T-helper 1 cell treated with Interleukin-12 subunit alpha and Interleukin-12 subunit beta and Interleukin-4 antibody, amounts not matched to agents 30 μg/mL and 1 μg/mL, for 36 hours (primary cell): Measurements from ENCODE around the gene PLCH2.
"Not testable (repeated sequence)": the region's sequence is repeated elsewhere in the genome, so short reads cannot be mapped to it uniquely, and the experiment has no call there.

Experiments
- H3K27ac Mint-ChIP-seq: one replicate; pipeline ENCODE4 v1.8.0; 2021; ENCODE audit warnings: mild to moderate bottlenecking, mixed read lengths
- H3K27me3 Mint-ChIP-seq: one replicate; pipeline ENCODE4 v1.8.0; 2021; ENCODE audit warnings: low read depth, mixed read lengths
- H3K36me3 Mint-ChIP-seq: one replicate; pipeline ENCODE4 v1.8.0; 2021; ENCODE audit warnings: low read depth, mixed read lengths
- H3K4me1 Mint-ChIP-seq: one replicate; pipeline ENCODE4 v1.8.0; 2021; ENCODE audit warnings: low read depth, mixed read lengths
- H3K4me3 Mint-ChIP-seq: one replicate; pipeline ENCODE4 v1.8.0; 2021; ENCODE audit warnings: mild to moderate bottlenecking, moderate library complexity, mixed read lengths
- H3K9me3 Mint-ChIP-seq: one replicate; pipeline ENCODE4 v1.8.0; 2021; ENCODE audit warnings: mixed read lengths

PLCH2 gene

DNA sequence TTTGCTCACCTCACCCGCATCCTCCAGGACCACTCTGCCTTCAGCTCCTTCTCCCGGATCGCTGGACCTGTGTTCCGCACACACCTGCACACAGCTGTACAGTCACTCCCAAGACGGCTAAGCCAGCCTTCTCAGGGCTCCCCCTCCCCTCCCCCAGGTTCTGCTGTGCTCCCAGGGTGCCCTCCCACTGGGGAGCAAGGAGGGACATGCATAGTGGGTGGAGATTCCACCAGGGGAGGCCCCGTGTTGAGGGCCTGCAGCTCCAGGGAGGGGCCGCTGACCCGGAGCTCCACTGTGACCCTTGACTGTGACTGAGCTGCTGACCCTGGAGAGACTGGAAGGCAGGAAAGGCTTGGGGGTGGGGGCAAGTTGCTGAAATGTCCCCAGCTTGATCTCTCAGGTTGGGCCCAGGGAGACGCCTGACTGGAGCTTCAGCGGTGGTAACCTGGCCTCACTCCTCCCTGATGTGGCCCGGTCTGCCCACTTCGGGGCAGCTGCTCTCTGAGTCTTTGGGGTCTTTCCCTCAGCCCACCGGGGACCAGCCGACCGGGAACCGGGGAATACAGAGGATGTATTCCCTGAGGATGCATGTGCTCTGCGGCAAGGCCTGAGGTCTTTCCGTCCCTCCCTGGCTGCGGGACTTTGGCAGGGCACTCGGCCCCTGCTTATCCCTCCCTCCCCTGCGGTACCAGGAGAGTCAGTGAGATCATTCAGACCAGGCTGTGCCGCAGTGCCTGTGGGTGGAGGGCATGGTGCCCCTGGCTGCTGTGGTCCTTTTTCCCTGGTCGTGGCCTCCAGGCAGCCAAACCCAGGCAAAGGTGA lies 28.6 kb upstream of the PLCH2 start:
- H3K4me3 Mint-ChIP-seq, result no peak overlapping the region

DNA sequence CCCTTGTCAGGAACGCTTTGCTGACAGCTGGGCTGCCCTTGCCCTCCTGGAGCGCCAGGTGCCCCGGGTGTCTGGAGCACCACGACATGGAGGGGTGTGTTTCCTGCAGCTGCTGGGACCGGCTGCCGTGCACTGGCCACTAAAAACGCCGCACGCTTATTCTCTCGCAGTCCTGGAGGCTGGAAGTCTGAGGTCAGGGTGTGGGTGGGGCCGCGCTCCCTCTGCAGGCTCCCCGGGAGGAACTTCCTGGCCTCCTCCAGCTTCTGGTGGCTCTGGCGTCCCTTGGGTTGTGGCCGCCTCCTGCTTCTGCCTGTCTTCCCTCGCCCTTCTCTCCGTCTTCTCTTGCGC lies 28.0 kb upstream of the PLCH2 start:
- H3K27me3 Mint-ChIP-seq, result peaks cover 9% of the 10 kb centered on the region
- H3K36me3 Mint-ChIP-seq, result no peaks in the 10 kb centered on the region
- H3K9me3 Mint-ChIP-seq, result no peaks in the 10 kb centered on the region
- no peaks in the 10 kb centered on the region for H3K4me1 Mint-ChIP-seq
- H3K27ac Mint-ChIP-seq, result no peak overlapping the region
- H3K4me3 Mint-ChIP-seq, result no peak overlapping the region

More for the DNA sequence above, 28.6 kb upstream of the PLCH2 start:
- Mint-ChIP-seq H3K27ac (no peak overlapping the region), H3K27me3 (peaks cover 14% of the 10 kb centered on the region), H3K36me3 (no peaks in the 10 kb centered on the region), H3K9me3 (no peaks in the 10 kb centered on the region), H3K4me1 (no peaks in the 10 kb centered on the region)

DNA sequence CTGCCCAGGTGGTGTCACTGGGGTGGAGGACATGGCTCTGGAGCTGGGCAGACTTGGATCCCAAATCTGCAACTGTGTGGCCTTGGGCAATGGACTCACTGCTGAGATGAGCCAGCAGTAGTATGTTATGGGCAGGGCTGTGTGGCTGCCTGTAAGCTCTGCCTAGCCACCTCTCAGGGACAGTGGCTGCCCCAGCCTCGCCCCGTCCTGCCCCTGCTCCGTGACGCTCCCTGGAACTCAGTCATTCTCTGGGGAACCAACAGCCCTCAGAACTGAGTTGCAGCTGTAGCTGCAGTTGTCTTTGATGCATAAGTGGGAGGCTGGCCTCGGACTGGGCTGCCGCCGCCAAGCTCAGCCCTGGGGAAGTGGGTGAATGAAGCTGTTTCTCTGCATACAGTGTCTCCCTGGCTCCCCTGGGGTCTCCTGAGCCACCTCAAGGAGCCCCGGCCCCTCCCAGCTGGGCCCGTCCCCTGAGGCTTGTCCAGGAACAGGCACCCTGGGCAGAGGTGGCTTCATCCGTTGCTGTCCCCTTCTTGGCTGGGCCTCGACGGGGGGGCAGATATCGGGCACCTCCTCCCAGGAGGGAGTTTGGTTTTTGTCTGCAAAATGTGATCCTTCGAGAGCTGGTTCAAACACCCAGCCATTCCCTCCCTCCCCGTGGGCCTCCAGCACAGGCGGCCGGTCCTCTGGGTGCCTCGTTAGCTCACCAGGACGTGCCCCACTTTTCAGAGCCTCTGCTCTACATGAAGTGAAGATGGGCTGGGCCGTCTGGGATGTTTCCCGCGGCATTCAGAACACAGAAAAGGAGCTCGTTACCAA lies 26.2 kb upstream of the PLCH2 start:
- Mint-ChIP-seq H3K27ac (no peak overlapping the region), H3K36me3 (no peaks in the 10 kb centered on the region), H3K9me3 (no peaks in the 10 kb centered on the region), H3K4me3 (no peak overlapping the region), H3K4me1 (no peaks in the 10 kb centered on the region), H3K27me3 (peaks cover 4% of the 10 kb centered on the region)

DNA sequence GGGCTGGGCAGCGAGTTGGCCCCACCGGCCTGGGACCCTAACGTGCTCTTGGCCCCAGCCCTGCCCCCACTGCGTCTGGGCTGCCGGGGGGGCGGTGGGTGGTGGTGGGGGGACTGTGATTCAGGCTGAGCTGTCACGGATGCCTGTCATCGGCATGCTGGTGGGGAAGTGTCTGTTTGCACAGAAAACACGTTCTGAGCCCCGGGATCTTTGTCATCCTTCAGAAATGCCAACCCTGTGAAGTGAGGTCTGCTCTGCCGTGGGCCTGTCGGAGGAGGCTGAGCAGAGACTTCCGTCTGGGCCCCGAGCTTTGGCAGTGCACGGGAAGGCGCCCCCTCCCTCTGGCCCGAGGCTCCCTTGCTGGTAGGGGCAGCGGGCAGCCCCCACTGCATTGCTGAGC lies 24.3 kb upstream of the PLCH2 start:
- H3K27ac Mint-ChIP-seq, result no peak overlapping the region
- no peaks in the 10 kb centered on the region for H3K36me3 Mint-ChIP-seq
- no peaks in the 10 kb centered on the region for H3K27me3 Mint-ChIP-seq
- no peak overlapping the region for H3K4me3 Mint-ChIP-seq
- no peaks in the 10 kb centered on the region for H3K9me3 Mint-ChIP-seq
- H3K4me1 Mint-ChIP-seq, result no peaks in the 10 kb centered on the region

DNA sequence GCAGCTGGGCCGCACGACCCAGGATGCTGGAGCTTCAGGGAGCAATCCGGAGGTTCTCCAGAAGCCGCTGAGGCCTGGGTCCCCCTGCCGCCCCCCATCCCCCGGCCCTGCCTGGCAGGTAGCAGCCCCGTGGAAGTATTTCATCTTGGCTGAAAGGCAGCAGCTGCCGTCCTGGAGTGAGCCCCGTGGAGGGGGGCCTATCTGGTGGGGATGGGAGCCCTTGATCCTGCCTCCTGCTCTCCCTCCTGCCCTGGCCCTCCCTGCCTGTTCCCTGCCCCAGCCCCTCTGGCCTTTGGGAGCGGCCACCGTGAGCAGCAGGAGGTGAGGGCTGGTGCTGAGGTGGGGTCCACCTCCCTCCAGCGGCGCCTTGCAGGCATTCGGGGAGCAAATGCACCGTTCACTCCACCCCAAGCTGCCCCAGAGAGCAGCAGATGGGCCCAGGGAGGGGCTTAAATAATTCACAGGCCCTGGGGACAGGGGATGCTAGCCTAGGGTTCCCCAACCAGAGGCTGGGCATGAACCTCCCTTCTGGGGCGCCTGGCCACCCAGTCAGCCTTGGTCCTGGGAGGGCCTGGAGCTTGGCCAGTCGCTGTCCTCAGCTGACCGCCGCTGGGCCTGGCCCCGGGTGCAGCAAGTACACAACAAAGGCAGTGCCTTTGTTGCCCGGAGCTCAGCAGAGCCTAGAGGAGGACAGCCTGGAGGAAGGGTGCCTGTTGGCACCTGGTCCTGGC lies 23.7 kb upstream of the PLCH2 start:
- H3K27ac Mint-ChIP-seq, result no peak overlapping the region
- no peak overlapping the region for H3K4me3 Mint-ChIP-seq
- H3K4me1 Mint-ChIP-seq, result no peaks in the 10 kb centered on the region
- no peaks in the 10 kb centered on the region for H3K36me3 Mint-ChIP-seq
- no peaks in the 10 kb centered on the region for H3K27me3 Mint-ChIP-seq
- H3K9me3 Mint-ChIP-seq, result no peaks in the 10 kb centered on the region

DNA sequence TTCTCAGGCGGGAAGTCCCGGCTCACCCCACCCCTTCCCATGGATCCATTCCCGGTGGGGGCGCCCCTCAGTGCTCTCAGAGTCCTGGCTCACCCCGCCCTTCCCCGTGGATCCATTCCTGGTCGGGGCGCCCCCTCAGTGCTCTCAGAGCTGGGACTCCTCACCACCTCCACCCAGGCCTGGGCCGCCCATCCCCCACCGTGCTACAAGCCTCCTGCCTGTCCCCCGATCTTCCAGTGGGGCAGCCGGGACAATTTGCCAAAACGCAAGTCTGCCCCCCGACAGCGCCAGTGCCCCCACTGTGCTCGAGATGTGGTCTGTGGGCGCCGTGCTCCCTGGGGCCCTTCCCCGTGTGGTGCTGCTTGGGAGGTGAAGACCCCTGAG lies 23.2 kb upstream of the PLCH2 start:
- no peaks in the 10 kb centered on the region for H3K4me1 Mint-ChIP-seq
- H3K9me3 Mint-ChIP-seq, result no peaks in the 10 kb centered on the region
- H3K36me3 Mint-ChIP-seq, result no peaks in the 10 kb centered on the region
- H3K27me3 Mint-ChIP-seq, result no peaks in the 10 kb centered on the region
- H3K4me3 Mint-ChIP-seq, result no peak overlapping the region
- H3K27ac Mint-ChIP-seq, result no peak overlapping the region

DNA sequence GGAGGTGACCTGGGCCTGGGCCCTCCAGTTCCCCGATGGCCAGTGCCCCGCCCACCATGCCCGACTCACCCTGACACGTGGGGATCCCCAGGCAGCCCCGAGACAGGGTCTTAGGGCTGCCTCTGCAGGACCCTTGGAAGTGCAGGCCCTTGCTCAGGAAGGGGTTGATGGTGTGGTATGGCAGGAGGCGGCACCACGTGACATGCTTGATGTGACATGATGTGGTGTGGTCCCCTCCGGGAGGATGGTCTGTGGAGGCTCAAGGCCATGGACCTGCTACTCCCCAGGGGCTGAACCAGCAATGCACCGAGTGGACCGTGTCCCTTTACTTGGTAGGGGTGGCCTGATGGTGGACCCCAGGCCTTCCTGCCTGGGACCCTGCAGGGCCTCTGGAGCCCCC lies 21.9 kb upstream of the PLCH2 start:
- Mint-ChIP-seq H3K27ac (no peak overlapping the region), H3K4me1 (no peaks in the 10 kb centered on the region), H3K36me3 (no peaks in the 10 kb centered on the region), H3K27me3 (no peaks in the 10 kb centered on the region), H3K4me3 (no peak overlapping the region), H3K9me3 (no peaks in the 10 kb centered on the region)

DNA sequence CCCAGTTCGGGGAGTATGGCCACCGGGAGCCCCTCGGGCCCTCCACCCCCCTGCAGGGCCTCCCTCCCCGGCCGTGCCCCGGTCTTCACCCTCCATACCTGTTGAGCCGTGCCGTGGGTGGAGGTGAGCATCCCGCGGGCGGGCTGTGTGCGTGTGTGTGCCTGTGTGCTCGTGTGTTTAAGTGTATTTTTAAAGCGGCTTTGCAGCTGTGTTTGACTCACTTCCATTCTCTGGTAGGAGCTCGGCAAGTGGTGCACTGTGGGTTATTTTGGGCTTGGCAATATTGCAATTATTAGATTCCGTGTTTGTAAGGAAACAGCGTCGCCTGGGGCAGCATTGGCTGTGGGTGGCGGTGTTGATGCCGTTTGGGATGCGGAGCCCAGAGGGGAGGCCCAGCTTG lies 20.3 kb upstream of the PLCH2 start:
- no peaks in the 10 kb centered on the region for H3K36me3 Mint-ChIP-seq
- H3K27ac Mint-ChIP-seq, result no peak overlapping the region
- no peaks in the 10 kb centered on the region for H3K9me3 Mint-ChIP-seq
- no peaks in the 10 kb centered on the region for H3K27me3 Mint-ChIP-seq
- H3K4me1 Mint-ChIP-seq, result no peaks in the 10 kb centered on the region
- no peak overlapping the region for H3K4me3 Mint-ChIP-seq

DNA sequence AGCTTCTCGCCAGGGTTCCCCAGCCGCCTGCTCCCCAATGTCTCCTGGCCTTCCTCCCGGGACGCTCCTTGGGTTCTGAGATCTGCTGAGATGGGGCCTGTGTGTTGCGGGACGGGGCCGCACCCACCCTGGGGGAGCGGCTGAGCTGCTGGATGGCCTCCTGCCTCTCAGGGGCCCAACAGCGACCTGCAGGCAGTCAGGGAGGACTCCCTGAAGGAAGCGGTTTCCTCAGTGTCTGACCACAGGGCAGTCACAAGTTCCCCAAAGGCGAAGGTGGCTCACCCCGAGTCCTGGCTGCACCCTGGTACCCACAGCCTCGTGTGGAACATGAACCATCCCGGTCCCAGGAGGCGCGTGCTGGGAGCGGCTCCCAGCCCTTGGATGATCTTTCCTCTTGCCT lies 18.6 kb upstream of the PLCH2 start:
- no peaks in the 10 kb centered on the region for H3K27me3 Mint-ChIP-seq
- H3K4me3 Mint-ChIP-seq, result no peak overlapping the region
- no peaks in the 10 kb centered on the region for H3K9me3 Mint-ChIP-seq
- H3K27ac Mint-ChIP-seq, result no peak overlapping the region
- no peaks in the 10 kb centered on the region for H3K36me3 Mint-ChIP-seq
- no peaks in the 10 kb centered on the region for H3K4me1 Mint-ChIP-seq

DNA sequence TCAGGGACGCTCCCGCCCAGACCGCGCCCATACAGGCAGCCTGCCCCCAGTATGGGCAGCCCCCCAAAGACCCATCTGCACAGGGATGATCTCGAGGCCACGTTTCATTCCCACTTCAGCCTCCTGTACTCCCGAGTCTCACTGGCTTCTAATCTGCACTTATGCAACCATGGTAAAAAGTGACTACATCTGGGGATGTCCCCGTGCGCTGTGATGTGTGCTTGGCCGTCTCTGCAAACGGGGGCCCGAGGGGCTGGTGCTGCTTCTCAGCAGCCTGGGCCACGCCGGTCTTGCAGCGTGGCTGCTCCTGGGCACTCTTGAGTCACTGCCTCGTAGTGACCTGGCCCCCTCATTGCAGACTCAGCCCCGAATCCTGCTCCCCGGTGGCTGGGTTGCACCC lies 17.4 kb upstream of the PLCH2 start:
- no peaks in the 10 kb centered on the region for H3K9me3 Mint-ChIP-seq
- H3K4me3 Mint-ChIP-seq, result no peak overlapping the region

DNA sequence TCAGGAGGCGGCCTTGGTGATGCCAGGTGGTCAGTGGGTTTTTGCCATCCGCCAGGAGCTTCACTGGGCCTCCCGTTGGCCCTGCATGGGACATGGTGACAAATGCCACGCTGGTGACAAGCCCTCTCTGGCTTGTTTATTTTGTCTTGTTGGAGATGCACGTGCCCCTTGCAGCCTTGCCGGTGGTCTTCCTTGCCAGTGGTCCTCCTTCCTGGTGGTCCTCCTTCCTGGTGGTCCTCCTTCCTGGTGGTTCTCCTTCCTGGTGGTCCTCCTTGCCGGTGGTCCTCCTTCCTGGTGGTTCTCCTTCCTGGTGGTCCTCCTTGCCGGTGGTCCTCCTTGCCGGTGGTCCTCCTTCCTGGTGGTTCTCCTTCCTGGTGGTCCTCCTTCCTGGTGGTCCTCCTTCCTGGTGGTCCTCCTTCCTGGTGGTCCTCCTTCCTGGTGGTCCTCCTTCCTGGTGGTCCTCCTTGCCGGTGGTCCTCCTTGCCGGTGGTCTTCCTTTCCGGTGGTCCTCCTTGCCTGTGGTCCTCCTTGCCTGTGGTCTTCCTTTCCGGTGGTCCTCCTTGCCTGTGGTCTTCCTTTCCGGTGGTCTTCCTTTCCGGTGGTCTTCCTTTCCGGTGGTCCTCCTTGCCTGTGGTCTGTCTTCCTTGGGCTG lies 16.9 kb upstream of the PLCH2 start:
- not testable (repeated sequence) for H3K27me3 Mint-ChIP-seq, H3K27ac Mint-ChIP-seq, H3K36me3 Mint-ChIP-seq, H3K9me3 Mint-ChIP-seq, H3K4me3 Mint-ChIP-seq, H3K4me1 Mint-ChIP-seq

More for the DNA sequence above, 17.4 kb upstream of the PLCH2 start:
- Mint-ChIP-seq H3K4me1 (no peaks in the 10 kb centered on the region), H3K36me3 (no peaks in the 10 kb centered on the region), H3K27ac (no peak overlapping the region), H3K27me3 (no peaks in the 10 kb centered on the region)

DNA sequence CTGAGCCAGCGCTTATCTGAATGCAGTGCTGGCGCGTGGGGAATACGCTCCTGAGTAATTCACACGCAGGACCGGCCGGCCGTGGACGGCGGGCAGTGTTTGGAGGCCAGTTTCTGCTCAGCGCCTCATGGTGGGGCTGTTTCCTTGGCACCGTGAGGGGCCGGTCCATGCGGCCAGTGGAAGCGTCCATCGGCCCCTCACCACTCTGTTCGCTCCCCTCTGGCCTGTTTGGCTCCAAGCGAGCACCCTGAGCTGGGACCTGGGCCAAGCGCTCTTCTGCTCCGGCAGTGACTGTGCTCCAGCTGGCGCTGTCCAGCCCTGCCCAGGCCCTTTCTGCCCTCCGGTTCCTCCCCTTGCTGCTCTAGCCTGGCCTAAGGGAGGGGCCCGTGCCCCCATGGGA lies 16.3 kb upstream of the PLCH2 start:
- Mint-ChIP-seq H3K27me3 (no peaks in the 10 kb centered on the region), H3K27ac (no peak overlapping the region), H3K4me3 (no peak overlapping the region), H3K36me3 (no peaks in the 10 kb centered on the region), H3K9me3 (no peaks in the 10 kb centered on the region), H3K4me1 (no peaks in the 10 kb centered on the region)

DNA sequence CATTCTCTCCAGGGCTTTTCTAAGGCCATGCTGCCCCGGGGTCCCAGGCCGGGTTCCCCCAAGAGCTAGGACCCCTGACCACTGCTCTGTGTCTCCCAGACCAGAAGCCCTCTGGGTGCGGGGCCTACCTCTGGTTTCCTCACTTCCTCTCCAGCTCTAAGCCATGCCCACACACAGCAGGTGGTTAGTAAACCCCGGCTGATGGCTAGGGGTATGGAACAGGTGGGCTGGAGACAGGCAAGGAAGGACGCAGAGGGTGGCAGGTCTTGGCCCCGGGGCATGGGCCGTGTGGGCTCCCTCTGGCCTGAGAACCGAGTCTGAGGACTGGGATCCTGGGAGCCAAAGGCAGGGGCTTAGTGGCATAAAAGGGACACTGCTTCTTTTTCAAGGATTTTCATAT lies 15.9 kb upstream of the PLCH2 start:
- no peaks in the 10 kb centered on the region for H3K4me1 Mint-ChIP-seq
- H3K9me3 Mint-ChIP-seq, result no peaks in the 10 kb centered on the region
- no peaks in the 10 kb centered on the region for H3K36me3 Mint-ChIP-seq
- no peaks in the 10 kb centered on the region for H3K27me3 Mint-ChIP-seq
- H3K27ac Mint-ChIP-seq, result no peak overlapping the region
- no peak overlapping the region for H3K4me3 Mint-ChIP-seq

DNA sequence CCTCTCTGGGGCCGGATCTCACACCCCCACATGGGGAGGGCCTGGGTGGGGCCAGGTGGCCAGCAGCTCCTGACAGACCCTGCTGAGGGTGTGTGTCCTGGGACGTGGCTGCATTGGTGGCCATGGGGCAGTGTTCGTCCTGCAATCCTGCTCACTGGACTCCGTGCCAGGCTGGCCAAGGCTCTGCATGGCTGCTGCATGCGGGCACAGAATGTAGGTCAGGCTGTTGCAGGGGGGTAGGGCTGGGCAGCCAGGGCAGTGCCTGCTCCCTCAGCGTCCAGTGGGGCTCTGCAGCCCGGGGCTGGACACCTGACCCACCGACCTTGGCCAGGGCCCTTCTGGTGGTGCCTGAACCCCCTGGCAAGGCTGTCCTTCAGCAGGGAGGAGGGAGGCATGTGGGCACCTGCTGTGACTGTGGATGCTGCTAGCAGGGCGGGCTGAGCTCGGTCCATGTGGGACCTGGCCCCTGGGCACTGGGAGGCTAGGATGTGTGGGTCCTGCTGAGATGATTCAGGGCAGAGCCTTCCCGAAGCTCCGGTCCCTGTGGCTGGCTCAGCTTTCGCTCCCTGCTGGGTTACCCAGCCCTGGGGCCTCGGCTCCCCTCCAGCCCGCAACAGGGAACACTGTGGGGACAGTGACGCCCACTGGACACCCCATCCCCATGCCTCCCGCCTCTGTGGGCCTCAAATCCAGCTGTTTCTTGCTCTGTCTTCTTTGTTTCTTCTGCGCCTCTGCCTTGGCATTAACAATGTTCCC lies 14.9 kb upstream of the PLCH2 start:
- Mint-ChIP-seq H3K4me1 (no peaks in the 10 kb centered on the region), H3K27ac (no peak overlapping the region), H3K4me3 (no peak overlapping the region), H3K9me3 (no peaks in the 10 kb centered on the region), H3K36me3 (no peaks in the 10 kb centered on the region), H3K27me3 (no peaks in the 10 kb centered on the region)
